NCI-H226 (cell line): ENCODE measurements around the gene LAMTOR4.
A peak's percentile ranks its signal among the peaks of the same experiment; 100 is the strongest.

Source experiments
- DNase-seq: peaks from one replicate; pipeline ENCODE4 v3.0.0-alpha.2; 2015

LAMTOR4 gene

GRCh38 chr7:100148559-100149328 lies at the start of gene LAMTOR4:
LAMTOR4 (plus strand) TSS chr7:100148918; CDS start chr7:100148973, 55 bp downstream.
- peak; percentile 99 for DNase-seq

DNA sequence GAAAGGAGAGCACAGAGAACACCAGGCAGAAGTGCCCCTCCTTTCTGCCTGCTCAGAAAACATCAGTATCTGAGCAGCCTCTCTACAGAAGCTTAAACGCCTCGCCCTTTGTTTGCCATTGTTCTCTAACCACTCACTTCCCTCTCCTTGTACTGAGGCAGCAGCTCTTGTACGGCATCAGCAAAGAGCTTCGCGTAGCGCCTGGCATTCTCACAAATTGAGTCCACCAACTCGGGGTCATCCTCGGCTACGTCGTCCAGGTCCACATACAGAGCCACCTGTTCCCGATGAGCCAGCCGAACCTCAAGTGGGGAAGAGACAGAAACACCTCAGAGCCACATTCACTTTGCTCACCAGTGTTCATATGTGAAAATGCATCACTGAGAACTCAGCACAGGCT lies 49.3 kb upstream of the LAMTOR4 start:
- no peak for DNase-seq

DNA sequence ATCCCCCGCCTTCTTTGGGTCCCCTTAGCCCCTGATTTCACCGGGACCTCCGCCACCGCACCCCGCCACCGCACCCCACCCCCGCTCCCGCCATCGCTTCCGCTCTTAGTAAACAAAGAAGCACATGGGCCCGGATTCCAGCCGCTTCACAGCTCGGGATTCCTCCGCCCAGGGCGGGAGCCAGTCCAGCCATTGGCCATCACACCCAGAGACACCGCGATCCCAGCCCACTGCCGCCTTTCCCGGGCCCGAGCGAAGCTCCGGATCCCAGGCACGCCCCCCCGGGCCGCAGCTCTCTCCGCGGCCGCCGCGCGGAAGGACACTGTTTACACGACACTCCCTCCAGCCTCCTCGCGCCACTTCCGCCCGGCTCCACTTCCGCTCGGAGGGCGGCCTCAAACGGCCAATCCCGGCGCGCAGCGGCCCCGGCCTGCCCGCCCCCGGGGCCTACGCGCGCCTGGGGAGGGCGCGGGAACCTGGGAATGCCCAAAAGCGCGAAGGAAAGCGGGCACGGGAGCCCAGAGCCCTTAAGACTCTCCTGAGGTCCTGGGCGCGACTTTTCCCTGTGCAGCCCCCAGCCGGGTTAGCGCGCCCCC lies 48.2 kb upstream of the LAMTOR4 start:
- peak; percentile 97 for DNase-seq

GRCh38 chr7:100101016-100101862 lies 47.5 kb upstream of the LAMTOR4 start, which contains the start of the genes AP4M1 and MCM7:
AP4M1 (plus strand) TSS chr7:100101643; CDS start chr7:100101715, 72 bp downstream.
MCM7 (minus strand) TSS chr7:100101397; CDS start chr7:100101294, 103 bp downstream.
- DNase-seq: peak; percentile 100

DNA sequence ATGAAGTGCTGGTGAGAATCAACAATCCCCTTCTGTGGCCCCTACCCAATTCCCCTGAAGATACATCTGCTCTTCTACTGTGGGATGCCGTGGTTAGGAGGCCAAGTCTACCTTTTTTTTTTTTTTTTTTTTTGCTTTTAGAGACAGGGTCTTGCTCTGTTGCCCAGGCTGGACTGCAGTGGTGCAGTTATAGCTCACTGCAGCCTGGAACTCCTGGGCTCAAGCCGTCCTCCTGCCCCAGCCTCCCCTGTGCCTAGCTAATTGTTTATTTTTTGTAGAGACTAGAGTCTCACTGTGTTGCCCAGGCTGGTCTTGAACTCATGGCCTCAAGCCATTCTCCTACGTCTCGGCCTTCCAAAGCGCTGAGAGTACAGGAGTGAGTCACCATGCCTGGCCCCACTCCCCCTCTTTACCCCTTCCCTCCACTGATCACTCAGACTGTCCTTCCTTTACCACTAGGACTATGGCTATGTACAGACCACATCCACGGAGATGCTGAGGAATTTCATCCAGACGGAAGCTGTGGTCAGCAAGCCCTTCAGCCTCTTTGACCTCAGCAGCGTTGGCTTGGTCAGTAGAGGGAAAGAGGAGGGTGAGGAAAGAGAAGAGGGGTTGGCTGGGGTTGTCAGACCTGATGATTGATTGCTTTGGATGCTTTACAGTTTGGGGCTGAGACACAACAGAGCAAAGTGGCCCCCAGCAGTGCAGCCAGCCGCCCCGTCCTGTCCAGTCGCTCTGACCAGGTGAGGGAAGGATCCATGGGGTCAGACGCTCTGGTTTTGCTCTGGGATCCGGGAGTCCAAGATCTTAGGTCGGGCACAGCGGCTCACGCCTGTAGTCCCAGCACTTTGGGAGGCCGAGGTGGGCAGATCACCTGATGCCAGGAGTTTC lies 45.5 kb upstream of the LAMTOR4 start:
- peak; percentile 99 for DNase-seq

- DNase-seq: no peak
These were observed 43.2 kb upstream of the LAMTOR4 start for GRCh38 chr7:100105534-100105933.

- no peak for DNase-seq
These were observed 42.1 kb upstream of the LAMTOR4 start for GRCh38 chr7:100106633-100107032.

DNA sequence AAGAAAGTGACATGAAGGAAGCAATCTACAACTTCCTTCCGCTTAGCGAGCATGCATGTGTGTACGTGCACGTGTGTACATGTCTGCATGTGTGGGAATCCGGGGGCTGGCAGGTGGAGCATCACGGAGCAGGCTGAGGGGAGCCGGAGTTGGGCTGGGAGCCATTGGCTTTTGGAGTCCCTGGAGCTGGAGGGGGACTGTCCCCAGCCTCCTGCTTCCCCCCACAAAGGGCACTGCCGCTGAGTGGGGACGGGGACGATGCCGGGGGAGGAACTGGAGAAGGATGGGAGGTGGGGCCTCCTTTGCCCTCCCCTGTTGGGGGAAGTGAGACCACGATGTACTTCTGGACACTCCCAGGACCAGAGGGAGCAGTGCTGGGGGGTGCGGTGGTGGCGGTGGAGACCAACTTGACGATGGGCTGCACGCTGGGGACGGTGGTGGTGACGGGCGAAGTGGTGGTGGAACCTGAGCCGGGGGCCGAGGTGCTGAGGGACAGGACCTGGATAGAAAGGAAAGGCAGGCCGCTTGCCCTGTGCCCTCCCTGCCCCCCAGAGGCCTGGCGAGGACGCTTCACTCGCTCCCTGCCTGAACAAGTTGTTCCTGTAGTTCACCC lies 41.5 kb upstream of the LAMTOR4 start:
- no peak for DNase-seq

GRCh38 chr7:100107890-100108289 lies 40.8 kb upstream of the LAMTOR4 start:
- no peak for DNase-seq

DNA sequence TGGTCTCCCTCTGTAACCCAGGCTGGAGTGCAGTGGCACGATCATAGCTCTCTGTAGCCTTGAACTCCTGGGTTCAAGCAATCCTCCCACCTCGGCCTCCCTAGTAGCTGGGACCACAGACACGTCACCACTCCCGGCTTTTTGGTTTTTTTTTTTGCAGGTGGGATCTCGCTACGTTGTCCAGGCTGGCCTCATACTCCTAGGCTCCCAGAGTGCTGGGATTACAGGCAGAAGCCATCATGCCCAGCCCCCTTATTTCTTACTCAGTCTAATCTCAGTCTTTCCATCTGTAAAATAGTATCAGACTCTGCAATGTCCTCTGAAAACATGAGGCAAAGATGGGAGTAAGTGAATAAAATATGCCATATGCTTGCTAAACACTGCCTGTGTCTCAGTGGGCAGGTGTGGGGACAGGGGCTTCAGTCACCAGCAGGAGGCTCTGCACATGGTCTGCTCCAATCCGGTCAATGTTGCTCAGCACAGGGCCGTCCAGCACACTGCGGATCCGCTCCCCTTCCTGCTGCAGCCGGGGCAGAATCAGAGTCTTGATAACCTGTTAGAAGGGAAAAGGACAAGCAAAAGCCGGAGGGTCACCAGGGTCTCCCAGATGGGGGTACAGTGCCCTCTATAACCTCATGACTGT lies 39.1 kb upstream of the LAMTOR4 start:
- no peak for DNase-seq

GRCh38 chr7:100111156-100111555 lies 37.6 kb upstream of the LAMTOR4 start:
- DNase-seq: no peak

DNA sequence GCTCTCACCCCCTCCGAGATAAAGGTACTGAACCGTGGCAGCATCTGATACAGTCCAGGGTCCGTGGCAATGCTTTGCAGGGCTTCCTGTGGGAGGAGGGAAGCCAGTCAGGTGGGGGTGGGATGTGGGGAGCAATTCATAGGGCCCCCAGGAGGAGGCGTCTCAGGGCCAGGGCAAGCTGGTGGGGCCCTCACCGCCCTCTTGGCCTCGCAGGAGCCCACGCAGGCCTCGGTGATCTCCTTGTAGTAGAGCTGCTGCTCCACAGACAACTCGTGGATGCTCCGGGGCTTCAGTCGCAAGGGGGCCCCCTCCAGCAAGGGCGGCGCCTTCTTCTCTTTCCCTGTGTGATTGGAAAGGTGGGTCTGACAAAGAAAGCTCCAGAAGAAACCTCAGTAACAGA lies 36.8 kb upstream of the LAMTOR4 start:
- DNase-seq: no peak

DNA sequence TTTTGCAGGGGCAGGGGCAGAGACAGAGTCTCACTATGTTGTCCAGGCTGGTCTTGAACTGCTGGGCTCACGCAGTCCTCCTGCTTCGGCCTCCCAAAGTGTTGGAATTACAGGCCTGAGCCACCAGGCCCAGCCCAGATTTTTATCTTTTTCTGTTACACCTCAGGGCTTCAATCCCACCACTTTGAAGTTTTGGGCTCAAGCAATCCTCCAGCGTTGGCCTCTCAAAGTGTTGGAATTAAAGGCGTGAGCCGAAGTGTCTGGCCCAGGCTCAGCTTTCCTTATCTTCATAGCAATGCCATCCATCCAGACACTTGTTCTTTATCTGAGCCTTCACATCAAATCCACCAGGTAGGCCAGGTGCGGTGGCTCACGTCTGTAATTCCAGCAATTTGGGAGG lies 33.7 kb upstream of the LAMTOR4 start:
- no peak for DNase-seq

- DNase-seq: no peak
These were observed 30.2 kb upstream of the LAMTOR4 start for GRCh38 chr7:100118388-100119071.

- peak; percentile 82 for DNase-seq
These were observed 29.4 kb upstream of the LAMTOR4 start, which contains the start of the genes CNPY4 and TAF6 for GRCh38 chr7:100119072-100119969. CNPY4 (plus strand) TSS chr7:100119634; CDS start chr7:100119745, 111 bp downstream. TAF6 (minus strand) TSS chr7:100119358; CDS start chr7:100114209, 5,149 bp downstream.

- no peak for DNase-seq
These were observed 28.6 kb upstream of the LAMTOR4 start for GRCh38 chr7:100119970-100120732.

- no peak for DNase-seq
These were observed 28.0 kb upstream of the LAMTOR4 start for GRCh38 chr7:100120733-100121036.

DNA sequence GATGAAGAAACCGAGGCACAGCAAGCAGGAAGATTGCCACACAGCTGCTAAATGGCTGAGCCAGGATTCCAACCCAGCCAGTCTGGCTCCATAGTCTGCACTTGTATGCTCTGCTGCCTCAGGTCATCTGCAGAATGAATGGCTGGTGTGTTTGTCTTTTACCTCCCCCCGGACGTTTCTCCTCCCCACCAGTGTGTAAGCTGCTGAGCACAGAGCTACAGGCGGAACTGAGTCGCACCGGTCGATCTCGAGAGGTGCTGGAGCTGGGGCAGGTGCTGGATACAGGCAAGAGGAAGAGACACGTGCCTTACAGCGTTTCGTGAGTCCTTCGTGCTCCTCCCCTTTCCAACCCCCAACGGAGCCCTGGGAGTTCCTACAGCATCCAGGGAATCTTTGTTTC lies 26.7 kb upstream of the LAMTOR4 start:
- DNase-seq: no peak

DNA sequence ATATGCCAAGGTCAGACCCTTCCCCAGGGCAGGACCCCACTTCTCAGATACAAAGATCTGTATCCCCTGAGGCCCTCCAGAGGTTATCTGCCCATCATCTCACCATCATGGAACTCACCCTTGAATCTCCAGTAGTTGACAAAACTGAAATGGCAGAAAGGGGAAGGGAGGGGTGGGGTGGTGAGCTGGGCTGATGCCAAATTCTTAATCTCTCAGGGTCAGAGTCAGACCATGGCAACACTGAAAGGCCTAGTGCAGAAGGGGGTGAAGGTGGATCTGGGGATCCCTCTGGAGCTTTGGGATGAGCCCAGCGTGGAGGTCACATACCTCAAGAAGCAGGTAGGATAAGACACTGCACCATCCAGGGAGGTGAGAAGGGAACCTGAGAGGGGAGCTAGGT lies 26.1 kb upstream of the LAMTOR4 start:
- DNase-seq: no peak
